M059J (cell line): Measurements from ENCODE around the gene S100P. TPM values are rescaled to one million over a fixed set of nuclear protein-coding genes. Genes with fewer than 3 reads are reported as not detected.
A peak's percentile ranks its signal among the peaks of the same experiment; 100 is the strongest.

Source experiments
- DNase-seq: peaks from one replicate; pipeline ENCODE4 v3.0.0-alpha.2; 2012; ENCODE audit warnings: low read depth
- total RNA-seq: library from RNA; depleted of rRNA; stranded (reverse); fragments of >200 nt; shearing (Covaris generic); gene quantifications from 2 replicates; pipeline ENCODE4 v1.2.3, GENCODE V29; 2014

S100P gene
- total RNA-seq, 1 experiment from 2014 or later = not detected

- DNase-seq = no peak
These were observed 3.5 kb downstream of the S100P start for GRCh38 chr4:6697131-6697530.

- no peak for DNase-seq
These were observed 5.7 kb downstream of the S100P start for GRCh38 chr4:6699388-6699787.

DNA sequence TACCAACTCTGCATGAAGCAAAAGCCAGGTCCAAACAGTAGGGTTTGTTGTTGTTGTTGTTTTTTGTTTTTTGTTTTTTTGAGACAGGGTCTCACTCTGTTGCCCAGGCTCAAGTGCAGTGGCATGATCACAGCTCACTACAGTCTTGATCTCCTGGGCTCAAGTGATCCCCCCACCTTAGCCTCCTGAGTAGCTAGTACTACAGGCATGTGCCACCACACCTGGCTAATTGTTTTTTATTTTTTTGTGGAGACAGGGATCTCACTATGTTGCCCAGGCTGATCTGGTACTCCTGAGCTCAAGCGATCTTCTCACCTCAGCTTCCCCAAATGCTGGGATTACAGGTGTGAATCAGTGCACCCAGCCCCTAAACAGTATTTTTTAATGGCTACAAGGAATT is 6.2 kb downstream of the S100P start:
- DNase-seq = no peak

GRCh38 chr4:6701371-6701770 is 7.7 kb downstream of the S100P start:
- DNase-seq = no peak

- no peak for DNase-seq
These were observed 9.1 kb downstream of the S100P start for GRCh38 chr4:6702761-6703160.

DNA sequence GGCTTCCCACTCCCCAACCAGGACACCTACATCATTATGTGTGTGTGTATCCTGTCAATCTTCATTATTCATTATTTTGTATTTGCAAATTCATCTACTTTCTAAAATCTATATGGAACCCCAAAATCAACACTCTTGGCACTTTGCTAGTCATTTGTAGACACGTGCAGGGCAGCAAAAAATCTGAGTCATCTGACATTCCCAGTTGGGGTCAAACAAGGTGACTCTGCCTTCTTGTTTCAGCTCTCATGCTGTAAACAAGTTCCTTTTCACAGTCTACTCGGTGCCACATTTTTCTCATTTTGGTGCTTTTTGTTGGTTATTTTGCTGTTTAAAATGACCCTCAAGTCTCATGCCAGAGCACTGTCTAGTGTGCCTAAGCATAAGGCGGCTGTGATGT is 10.1 kb downstream of the S100P start:
- peak; percentile 72 for DNase-seq

DNA sequence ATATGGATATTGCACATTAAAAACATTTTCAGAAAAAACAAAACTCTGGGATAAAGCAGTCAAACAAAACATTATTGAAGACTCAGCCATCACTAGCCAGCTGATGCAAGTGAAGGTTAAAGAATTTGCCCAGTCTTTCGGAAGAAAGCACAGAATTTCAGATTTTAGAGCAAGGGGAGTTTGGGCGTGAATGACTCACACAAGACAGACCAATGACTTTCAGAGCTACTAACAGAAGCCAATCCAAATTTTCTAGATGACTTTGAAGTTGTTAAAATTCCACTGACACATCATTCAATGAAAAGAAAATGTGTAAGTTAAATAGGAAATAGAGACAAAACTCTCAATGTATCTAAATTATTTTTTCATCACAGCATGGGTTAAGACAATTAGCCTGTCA is 12.0 kb downstream of the S100P start:
- DNase-seq = no peak

DNA sequence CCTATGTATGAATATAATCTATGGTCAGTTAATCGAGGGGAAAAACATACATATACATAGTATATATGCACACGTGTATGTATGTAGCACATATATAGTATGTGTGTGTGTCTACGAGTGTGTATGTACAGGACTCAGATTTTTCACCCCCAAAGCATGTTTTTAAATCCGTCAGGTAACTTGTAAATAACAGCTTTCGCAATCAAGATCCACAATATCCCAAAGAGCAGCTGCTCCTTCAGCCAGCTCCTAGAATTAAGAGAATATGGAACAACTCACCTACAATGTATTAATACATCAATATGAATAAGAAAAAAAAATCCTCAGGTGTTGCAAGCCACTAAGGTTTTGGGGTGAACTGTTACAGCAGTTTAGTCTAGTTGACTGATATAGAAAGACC is 12.5 kb downstream of the S100P start:
- DNase-seq = no peak

- peak; percentile 94 for DNase-seq
These were observed 15.8 kb downstream of the S100P start, which contains the start of gene MRFAP1L1 for GRCh38 chr4:6709230-6710114. Gene MRFAP1L1 (minus strand): TSS chr4:6709865. CDS start chr4:6709629, 236 bp downstream.

DNA sequence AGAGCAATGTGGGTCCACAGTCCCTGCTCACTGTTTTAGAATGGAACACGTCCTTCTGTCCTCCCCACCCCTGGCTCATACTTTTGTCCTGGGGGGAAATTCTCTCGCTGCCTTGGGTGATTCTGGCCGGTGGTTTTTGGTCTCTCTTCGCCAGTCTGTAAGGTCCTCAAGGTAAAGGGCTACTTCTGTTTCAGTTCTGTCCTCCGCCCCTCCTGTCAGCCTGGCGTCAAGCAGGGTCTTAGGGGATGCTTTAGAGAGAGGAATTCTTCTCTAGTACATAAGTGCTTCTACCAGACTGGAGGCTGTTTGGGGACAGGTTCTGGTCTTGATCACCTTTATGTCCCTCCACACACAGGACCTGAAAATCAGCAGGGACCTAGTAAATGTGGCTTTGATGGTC is 16.6 kb downstream of the S100P start:
- DNase-seq = no peak

- DNase-seq = no peak
These were observed 17.3 kb downstream of the S100P start for GRCh38 chr4:6710996-6711395.

- no peak for DNase-seq
These were observed 21.3 kb downstream of the S100P start for GRCh38 chr4:6714954-6715353.

DNA sequence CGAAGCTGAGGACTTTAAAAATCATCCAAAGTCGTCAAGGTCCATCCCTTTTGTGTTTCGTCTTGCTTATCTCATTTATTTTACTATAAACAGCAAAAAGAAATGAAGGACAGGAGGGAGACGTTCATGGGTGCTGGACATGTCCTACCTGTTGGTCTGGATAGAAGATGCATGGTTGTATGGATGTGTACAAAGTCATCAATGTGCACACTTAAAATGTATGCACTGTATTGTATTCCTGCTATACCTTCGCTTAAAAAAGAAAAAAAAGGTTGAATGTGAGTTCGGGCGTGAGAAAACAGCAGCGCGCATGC is 22.0 kb downstream of the S100P start:
- DNase-seq = no peak

DNA sequence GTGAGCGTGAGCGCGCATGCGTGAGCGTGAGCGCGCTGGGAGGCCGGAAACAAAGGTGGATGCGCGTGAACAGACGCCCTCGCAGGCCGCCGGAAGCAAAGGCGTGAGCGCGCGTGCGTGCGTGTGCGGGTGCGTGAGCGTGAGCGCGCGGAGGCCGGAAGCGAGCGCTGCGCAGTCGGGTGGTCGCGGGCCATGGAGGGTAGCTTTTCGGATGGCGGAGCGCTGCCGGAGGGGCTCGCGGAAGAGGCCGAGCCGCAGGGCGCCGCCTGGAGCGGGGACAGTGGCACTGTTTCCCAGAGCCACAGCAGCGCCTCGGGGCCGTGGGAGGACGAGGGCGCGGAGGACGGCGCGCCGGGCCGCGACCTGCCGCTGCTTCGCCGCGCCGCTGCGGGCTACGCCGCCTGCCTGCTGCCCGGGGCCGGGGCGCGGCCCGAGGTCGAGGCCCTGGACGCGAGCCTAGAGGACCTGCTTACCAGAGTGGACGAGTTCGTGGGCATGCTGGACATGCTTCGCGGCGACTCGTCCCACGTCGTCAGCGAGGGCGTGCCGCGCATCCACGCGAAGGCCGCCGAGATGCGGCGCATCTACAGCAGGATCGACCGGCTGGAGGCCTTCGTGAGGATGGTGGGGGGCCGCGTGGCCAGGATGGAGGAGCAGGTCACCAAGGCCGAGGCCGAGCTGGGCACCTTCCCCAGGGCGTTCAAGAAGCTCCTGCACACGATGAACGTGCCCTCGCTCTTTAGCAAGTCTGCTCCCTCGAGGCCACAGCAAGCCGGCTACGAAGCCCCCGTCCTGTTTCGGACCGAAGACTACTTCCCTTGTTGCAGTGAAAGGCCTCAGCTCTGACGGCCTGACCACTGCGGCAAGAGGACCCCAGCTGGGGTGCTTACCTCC is 22.6 kb downstream of the S100P start, which contains the start of gene BLOC1S4:
BLOC1S4 (plus strand) TSS at position 157 of the 894 bp plus-strand sequence; CDS start at position 193, 36 bp downstream.
- peak; percentile 82 for DNase-seq

DNA sequence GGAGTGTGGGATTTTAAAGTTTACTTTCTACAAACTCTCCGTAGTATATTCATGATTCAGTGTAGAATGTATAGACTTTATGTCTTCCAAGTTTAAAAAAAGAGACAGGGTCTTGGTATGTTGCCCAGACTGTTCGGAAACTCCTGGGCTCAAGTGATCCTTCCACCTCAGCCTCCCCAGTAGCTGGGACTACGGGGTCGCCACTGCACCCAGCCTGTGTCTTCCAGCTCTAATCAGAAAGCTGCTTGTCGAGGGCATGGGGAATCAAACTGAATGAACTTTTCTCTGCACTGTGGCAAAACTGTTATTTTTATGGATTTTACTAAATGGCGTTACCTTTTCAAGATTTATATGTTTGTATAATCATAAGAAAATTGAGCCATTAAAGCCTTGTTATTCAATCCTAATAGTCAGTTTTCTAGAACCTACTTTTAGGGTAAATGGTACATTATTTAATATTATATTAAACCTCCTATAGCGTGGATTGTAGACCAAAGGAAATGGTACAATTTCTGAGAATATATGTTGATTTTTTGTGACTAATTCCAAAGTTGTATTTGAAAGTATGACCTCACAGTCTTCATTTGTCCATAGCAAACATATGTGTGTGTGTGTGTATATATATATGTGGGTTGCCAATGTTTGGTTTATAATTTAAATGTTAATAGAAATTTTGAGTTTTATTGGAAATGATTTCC is 23.4 kb downstream of the S100P start:
- no peak for DNase-seq

GRCh38 chr4:6718932-6719610 is 25.4 kb downstream of the S100P start:
- no peak for DNase-seq

GRCh38 chr4:6719611-6720179 is 26.0 kb downstream of the S100P start:
- DNase-seq = no peak

DNA sequence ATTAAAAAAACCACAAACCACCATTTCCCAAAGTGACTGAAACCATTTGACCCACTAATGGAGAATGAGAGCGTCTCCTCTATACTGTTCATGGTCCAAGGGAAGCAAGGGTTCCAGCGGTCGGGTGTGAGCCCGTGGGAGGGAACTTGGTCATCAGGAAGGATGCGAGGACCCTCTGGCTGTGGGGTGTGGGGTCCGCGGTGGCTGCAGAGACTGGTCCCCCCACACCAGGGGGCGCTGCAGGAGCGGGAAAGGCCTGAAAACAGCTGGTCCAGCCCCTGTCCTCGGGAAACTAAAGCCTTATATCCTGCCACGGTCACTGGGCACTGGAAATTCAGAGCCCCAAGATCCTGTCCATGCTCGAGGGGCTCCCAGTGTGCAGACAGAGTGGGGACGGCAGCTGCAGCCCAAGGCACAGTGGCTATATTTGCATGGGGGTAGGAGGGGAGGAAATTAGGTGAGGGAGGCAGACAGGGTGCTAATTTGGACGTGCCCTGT is 26.6 kb downstream of the S100P start:
- peak; percentile 67 for DNase-seq

DNA sequence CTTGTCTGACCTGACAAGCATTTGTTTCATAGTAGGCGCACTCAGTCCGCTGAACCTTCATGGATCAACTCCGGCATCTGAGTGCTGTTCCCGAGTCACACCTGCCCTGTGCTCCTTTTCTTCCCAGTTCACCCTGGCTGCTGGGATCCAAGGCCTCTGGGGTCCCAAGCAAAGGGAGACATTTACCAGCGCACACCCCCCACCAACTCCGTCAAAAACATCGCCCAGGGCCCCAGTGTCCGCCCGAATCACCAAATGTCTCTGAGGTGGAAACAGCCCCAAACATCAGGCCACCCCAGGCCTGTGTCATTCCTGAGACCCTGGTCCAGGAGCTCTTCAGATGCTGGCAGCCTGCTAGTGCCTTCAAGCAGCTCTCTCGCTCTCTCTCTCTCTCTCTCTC is 27.4 kb downstream of the S100P start:
- DNase-seq = no peak

DNA sequence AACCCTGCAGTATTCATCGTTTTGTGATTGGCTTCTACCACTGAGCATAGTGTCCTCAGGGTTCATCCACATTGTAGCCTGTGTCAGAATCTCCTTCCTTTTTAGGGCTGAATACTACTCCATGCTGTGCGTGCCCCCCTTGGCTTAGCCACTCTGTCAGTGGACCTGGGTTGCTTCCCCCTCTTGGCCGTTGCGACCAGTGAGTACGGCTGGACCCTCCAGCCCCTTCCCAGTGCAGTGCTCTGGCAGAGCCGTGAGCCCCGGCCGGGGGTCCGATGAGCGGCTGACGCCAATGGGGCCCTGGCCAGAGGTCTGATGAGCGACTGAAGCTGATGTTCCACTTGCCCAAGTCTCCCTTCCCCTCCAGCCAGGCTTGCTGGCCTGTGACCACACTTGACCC is 29.2 kb downstream of the S100P start:
- DNase-seq = no peak

GRCh38 chr4:6723851-6724250 is 30.2 kb downstream of the S100P start:
- no peak for DNase-seq
